Vagina (tissue), 2 donors: ENCODE data around the gene RPS6KA5.

Source experiments
- POLR2A ChIP-seq, 2 donors: fragments of 450-650 bp; IDR thresholded peaks; one replicate each; pipeline ENCODE4 v1.6.1; 2017; ENCODE audit warnings: antibody characterized with exemption in 2 of 2, mild to moderate bottlenecking in 2 of 2, moderate library complexity in 2 of 2
- TF ChIP-seq, protein P1 (sequence below), 3 experiments: fragments of 450-650 bp in 2 of 3; fragments of 200-600 bp in 1 of 3; sonication (generic) in 1 of 3; IDR thresholded peaks; one replicate each; pipeline ENCODE4 v1.5.1; 2017 to 2019; ENCODE audit warnings: antibody characterized with exemption in 3 of 3, mild to moderate bottlenecking in 2 of 3, moderate library complexity in 2 of 3

GRCh38 chr14:91065266-91065665 lies 4.8 kb upstream of the RPS6KA5 start:
- TF ChIP-seq, protein P1, sequence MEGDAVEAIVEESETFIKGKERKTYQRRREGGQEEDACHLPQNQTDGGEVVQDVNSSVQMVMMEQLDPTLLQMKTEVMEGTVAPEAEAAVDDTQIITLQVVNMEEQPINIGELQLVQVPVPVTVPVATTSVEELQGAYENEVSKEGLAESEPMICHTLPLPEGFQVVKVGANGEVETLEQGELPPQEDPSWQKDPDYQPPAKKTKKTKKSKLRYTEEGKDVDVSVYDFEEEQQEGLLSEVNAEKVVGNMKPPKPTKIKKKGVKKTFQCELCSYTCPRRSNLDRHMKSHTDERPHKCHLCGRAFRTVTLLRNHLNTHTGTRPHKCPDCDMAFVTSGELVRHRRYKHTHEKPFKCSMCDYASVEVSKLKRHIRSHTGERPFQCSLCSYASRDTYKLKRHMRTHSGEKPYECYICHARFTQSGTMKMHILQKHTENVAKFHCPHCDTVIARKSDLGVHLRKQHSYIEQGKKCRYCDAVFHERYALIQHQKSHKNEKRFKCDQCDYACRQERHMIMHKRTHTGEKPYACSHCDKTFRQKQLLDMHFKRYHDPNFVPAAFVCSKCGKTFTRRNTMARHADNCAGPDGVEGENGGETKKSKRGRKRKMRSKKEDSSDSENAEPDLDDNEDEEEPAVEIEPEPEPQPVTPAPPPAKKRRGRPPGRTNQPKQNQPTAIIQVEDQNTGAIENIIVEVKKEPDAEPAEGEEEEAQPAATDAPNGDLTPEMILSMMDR (IDR thresholded peaks at IDR 0.05): no peak
- TF ChIP-seq POLR2A (IDR thresholded peaks at IDR 0.05): no peak
